Muscle layer of duodenum (tissue), 2 donors: ENCODE data around the gene DOK6.

Experiments
- H3K27ac ChIP-seq: one replicate; pipeline ENCODE4 v1.7.0; 2013; ENCODE audit warnings: mild to moderate bottlenecking, low read length
- H3K27me3 ChIP-seq: one replicate; pipeline ENCODE4 v1.7.0; 2013; ENCODE audit warnings: low read depth, mild to moderate bottlenecking, control low read depth, low read length
- H3K36me3 ChIP-seq, 2 donors: one replicate each; pipeline ENCODE4 v1.7.0; 2013; ENCODE audit warnings: low read length in 2 of 2, control low read depth in 1 of 2, mild to moderate bottlenecking in 1 of 2; ENCODE audit not compliant: insufficient read depth in 2 of 2, control insufficient read depth in 1 of 2
- H3K4me1 ChIP-seq, 2 donors: one replicate each; pipeline ENCODE4 v1.7.0; 2013; ENCODE audit warnings: low read length in 2 of 2, mild to moderate bottlenecking in 2 of 2, control low read depth in 1 of 2, moderate library complexity in 1 of 2; ENCODE audit not compliant: insufficient read depth in 2 of 2, control insufficient read depth in 1 of 2
- H3K4me3 ChIP-seq, 2 donors: one replicate each; pipeline ENCODE4 v1.7.0; 2013; ENCODE audit warnings: low read length in 2 of 2, low read depth in 1 of 2, mild to moderate bottlenecking in 1 of 2
- H3K9me3 ChIP-seq, 2 donors: one replicate each; pipeline ENCODE4 v1.7.0; 2013; ENCODE audit warnings: low read length in 2 of 2, control low read depth in 1 of 2, mild to moderate bottlenecking in 1 of 2; ENCODE audit not compliant: control insufficient read depth in 1 of 2
- donor health status: healthy.

Gene DOK6

GRCh38 chr18:69780851-69781250, 380.2 kb downstream of the DOK6 start:
- H3K4me3 ChIP-seq: no peak overlapping the region
- no peaks in the 10 kb centered on the region for H3K4me1 ChIP-seq
- no peaks in the 10 kb centered on the region for H3K27me3 ChIP-seq
- no peak overlapping the region for H3K27ac ChIP-seq
- H3K9me3 ChIP-seq: no peaks in the 10 kb centered on the region
- H3K36me3 ChIP-seq: no peaks in the 10 kb centered on the region

- Histone ChIP-seq H3K4me1 (no peaks in the 10 kb centered on the region), H3K4me3 (no peak overlapping the region), H3K27me3 (no peaks in the 10 kb centered on the region), H3K9me3 (no peaks in the 10 kb centered on the region), H3K36me3 (no peaks in the 10 kb centered on the region), H3K27ac (no peak overlapping the region)
Measured at GRCh38 chr18:69784815-69785214, 384.1 kb downstream of the DOK6 start.

GRCh38 chr18:69785466-69785865, 384.8 kb downstream of the DOK6 start:
- H3K36me3 ChIP-seq: no peaks in the 10 kb centered on the region
- no peaks in the 10 kb centered on the region for H3K9me3 ChIP-seq
- H3K4me3 ChIP-seq: no peak overlapping the region
- H3K27me3 ChIP-seq: no peaks in the 10 kb centered on the region
- no peak overlapping the region for H3K27ac ChIP-seq
- no peaks in the 10 kb centered on the region for H3K4me1 ChIP-seq

- Histone ChIP-seq H3K36me3 (no peaks in the 10 kb centered on the region), H3K4me3 (no peak overlapping the region), H3K4me1 (no peaks in the 10 kb centered on the region), H3K27ac (no peak overlapping the region), H3K9me3 (no peaks in the 10 kb centered on the region), H3K27me3 (no peaks in the 10 kb centered on the region)
Measured at GRCh38 chr18:69786427-69786826, 385.7 kb downstream of the DOK6 start.

- H3K4me3 ChIP-seq: no peak overlapping the region
- no peaks in the 10 kb centered on the region for H3K4me1 ChIP-seq
- no peaks in the 10 kb centered on the region for H3K27me3 ChIP-seq
- no peaks in the 10 kb centered on the region for H3K36me3 ChIP-seq
- no peaks in the 10 kb centered on the region for H3K9me3 ChIP-seq
- H3K27ac ChIP-seq: no peak overlapping the region
Measured at GRCh38 chr18:69787825-69788547, 387.3 kb downstream of the DOK6 start.

- Histone ChIP-seq H3K36me3 (no peaks in the 10 kb centered on the region), H3K27ac (no peak overlapping the region), H3K4me3 (no peak overlapping the region), H3K9me3 (no peaks in the 10 kb centered on the region), H3K27me3 (no peaks in the 10 kb centered on the region), H3K4me1 (no peaks in the 10 kb centered on the region)
Measured at GRCh38 chr18:69789794-69790193, 389.1 kb downstream of the DOK6 start.

- H3K27me3 ChIP-seq: no peaks in the 10 kb centered on the region
- no peaks in the 10 kb centered on the region for H3K36me3 ChIP-seq
- H3K4me1 ChIP-seq: no peaks in the 10 kb centered on the region
- no peaks in the 10 kb centered on the region for H3K9me3 ChIP-seq
- no peak overlapping the region for H3K4me3 ChIP-seq
- no peak overlapping the region for H3K27ac ChIP-seq
Measured at GRCh38 chr18:69790649-69791048, 390.0 kb downstream of the DOK6 start.

- Histone ChIP-seq H3K9me3 (no peaks in the 10 kb centered on the region), H3K27me3 (no peaks in the 10 kb centered on the region), H3K36me3 (no peaks in the 10 kb centered on the region), H3K27ac (no peak overlapping the region), H3K4me1 (no peaks in the 10 kb centered on the region), H3K4me3 (no peak overlapping the region)
Measured at GRCh38 chr18:69795791-69796190, 395.1 kb downstream of the DOK6 start.

GRCh38 chr18:69804776-69805501, 404.3 kb downstream of the DOK6 start:
- H3K4me3 ChIP-seq: no peak overlapping the region
- H3K36me3 ChIP-seq: no peaks in the 10 kb centered on the region
- no peaks in the 10 kb centered on the region for H3K9me3 ChIP-seq
- no peaks in the 10 kb centered on the region for H3K4me1 ChIP-seq
- H3K27me3 ChIP-seq: no peaks in the 10 kb centered on the region
- H3K27ac ChIP-seq: no peak overlapping the region

GRCh38 chr18:69808399-69808798, 407.7 kb downstream of the DOK6 start:
- Histone ChIP-seq H3K36me3 (no peaks in the 10 kb centered on the region), H3K4me1 (no peaks in the 10 kb centered on the region), H3K4me3 (no peak overlapping the region), H3K9me3 (no peaks in the 10 kb centered on the region), H3K27ac (no peak overlapping the region), H3K27me3 (no peaks in the 10 kb centered on the region)

- Histone ChIP-seq H3K4me1 (no peaks in the 10 kb centered on the region), H3K4me3 (no peak overlapping the region), H3K9me3 (no peaks in the 10 kb centered on the region), H3K27ac (no peak overlapping the region), H3K27me3 (no peaks in the 10 kb centered on the region), H3K36me3 (no peaks in the 10 kb centered on the region)
Measured at GRCh38 chr18:69813559-69813958, 412.9 kb downstream of the DOK6 start.
